Colonic mucosa (tissue), 4 donors: Measurements from ENCODE around the gene MLC1. TPM values are rescaled to one million over a fixed set of nuclear protein-coding genes. Genes with fewer than 3 reads are reported as not detected.

Experiments used
- DNase-seq: peaks from one replicate; pipeline ENCODE4 v3.0.0-alpha.2; 2020
- H3K27ac ChIP-seq: fragments of 200-600 bp; one replicate; pipeline ENCODE4 v1.8.0; 2021
- H3K27me3 ChIP-seq: fragments of 200-600 bp; one replicate; pipeline ENCODE4 v1.8.0; 2021
- H3K36me3 ChIP-seq: fragments of 200-600 bp; one replicate; pipeline ENCODE4 v1.8.0; 2021
- H3K4me1 ChIP-seq: fragments of 200-600 bp; one replicate; pipeline ENCODE4 v1.8.0; 2021; ENCODE audit warnings: mild to moderate bottlenecking
- H3K4me3 ChIP-seq: fragments of 200-600 bp; one replicate; pipeline ENCODE4 v1.8.0; 2021
- H3K9ac ChIP-seq, 2 donors: one replicate each; pipeline ENCODE4 v1.7.0; 2013; ENCODE audit warnings: control low read depth in 2 of 2, low read depth in 2 of 2, low read length in 2 of 2
- H3K9me3 ChIP-seq: fragments of 200-600 bp; one replicate; pipeline ENCODE4 v1.8.0; 2021
- CTCF ChIP-seq: fragments of 200-600 bp; IDR thresholded peaks from one replicate; pipeline ENCODE4 v1.8.0; 2022; ENCODE audit warnings: antibody characterized with exemption, mild to moderate bottlenecking
- intact Hi-C: fragments of 100-400 bp; cut with DNase I; formaldehyde crosslinking; loops from one replicate; pipeline ENCODE4 v1.14.1; 2022
- total RNA-seq, 2 donors: library from RNA; stranded (reverse); fragmentation: NEBNext Ultra II Directional in 1 of 2; extraction: Animal tissue kit (Norgen Biotek cat#: 25700) in 1 of 2; gene quantifications; one replicate each; pipeline ENCODE4 v1.2.1, GENCODE V29; 2021
- donor health status: healthy.
- donor health status: DM: no; HTN: no; CAD: no.
- donor health status: DM: no; HTN: no; CAD: no.

MLC1 gene
- total RNA-seq, 2 donors from 2014 or later: not detected

GRCh38 chr22:50074551-50075530, 10.4 kb downstream of the MLC1 start:
- Histone ChIP-seq H3K36me3 (no peaks in the 10 kb centered on the region), H3K9me3 (no peaks in the 10 kb centered on the region), H3K4me1 (no peaks in the 10 kb centered on the region), H3K4me3 (no peak overlapping the region), H3K9ac (no peak overlapping the region), H3K27me3 (no peaks in the 10 kb centered on the region), H3K27ac (no peak overlapping the region)
- no peak for TF ChIP-seq CTCF
- intact Hi-C loops: no loop called here
- DNase-seq: peak; percentile 36

DNA sequence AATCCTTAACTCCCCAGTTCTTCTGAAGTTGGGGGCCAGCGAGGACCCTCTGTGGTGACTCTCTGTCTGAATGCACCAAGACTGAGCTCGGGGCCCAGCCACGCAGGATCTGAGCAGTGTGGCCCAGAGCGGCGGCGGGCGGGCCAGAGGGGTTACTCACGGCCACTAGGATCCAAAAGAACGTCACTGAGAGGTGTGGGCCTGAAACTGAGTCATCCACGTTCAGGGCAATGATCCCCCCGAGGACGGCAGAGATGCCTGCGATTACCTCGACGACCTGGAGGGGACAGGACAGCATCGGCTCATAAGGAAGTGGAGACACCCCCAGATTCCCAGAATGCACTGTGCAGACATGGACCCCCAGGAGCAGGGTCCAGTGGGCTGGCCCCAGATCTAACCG, 11.2 kb downstream of the MLC1 start:
- no peak for DNase-seq
- intact Hi-C loops: no loop called here

DNA sequence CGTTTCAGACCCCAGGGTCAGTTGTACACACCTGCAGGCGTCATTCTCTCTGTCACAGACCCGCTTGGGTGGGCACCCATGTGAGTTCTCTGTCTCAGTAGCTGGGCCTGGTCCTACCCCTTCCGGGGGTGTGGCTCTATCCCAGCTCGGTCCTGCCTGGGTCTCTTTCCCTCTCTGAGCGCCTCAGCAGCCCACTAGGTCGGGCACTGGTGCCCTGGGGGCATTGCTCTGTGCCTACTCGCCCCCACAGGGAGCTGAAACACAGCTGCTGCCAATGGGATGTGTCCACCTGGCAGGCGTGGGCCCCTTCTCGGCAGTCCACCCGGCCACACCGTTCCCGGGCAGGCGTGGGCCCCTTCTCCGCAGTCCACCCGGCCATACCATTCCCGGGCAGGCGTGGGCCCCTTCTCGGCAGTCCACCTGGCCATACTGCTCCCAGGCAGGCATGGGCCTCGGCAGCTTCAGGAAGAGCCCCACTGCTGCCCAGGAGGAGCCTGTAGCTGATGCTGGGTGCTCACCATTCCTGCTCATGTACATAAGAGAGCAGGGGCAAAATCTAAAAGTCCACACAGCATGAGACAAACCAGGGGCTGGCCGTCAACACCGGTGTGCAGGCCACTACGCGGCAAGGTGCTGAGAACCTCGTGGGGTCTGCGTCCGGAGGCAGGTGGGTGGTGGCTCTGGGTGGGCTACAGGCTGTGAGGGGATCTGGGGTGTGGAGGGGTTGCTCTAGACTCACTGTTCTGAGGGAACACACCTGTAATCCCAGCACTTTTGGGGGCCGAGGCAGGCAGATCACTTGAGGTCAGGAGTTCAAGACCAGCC, 12.3 kb downstream of the MLC1 start:
- TF ChIP-seq CTCF: no peak
- intact Hi-C loops: no loop called here

More for the DNA sequence above, 11.2 kb downstream of the MLC1 start:
- Histone ChIP-seq H3K36me3 (no peaks in the 10 kb centered on the region), H3K27ac (no peak overlapping the region), H3K9ac (no peak overlapping the region), H3K27me3 (no peaks in the 10 kb centered on the region), H3K4me3 (no peak overlapping the region), H3K9me3 (no peaks in the 10 kb centered on the region), H3K4me1 (no peaks in the 10 kb centered on the region)
- no peak for TF ChIP-seq CTCF

DNA sequence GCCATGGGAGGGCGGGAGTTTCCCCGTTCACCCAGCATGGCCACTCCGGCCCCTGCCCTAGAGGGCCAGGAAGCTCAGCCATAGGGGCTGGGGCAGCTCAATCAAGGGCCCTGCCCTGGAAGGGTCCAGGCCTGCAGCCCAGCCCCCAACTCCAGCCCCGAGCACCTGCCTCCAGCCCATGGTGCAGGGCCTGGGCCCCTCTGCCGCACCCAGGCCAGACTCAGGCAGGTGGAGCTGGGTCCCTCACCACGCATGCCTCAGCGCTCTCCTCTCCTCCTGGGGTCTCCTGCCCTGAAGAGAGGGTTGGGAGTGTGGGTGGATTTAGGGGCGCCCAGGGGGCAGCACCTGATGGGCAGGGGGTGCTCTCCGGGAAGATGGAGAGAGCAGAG, 13.1 kb downstream of the MLC1 start:
- Histone ChIP-seq H3K27ac (no peak overlapping the region), H3K9ac (no peak overlapping the region), H3K9me3 (no peaks in the 10 kb centered on the region), H3K4me3 (no peak overlapping the region), H3K36me3 (no peaks in the 10 kb centered on the region), H3K4me1 (no peaks in the 10 kb centered on the region), H3K27me3 (no peaks in the 10 kb centered on the region)
- TF ChIP-seq CTCF: no peak
- DNase-seq: no peak
- intact Hi-C loops: no loop called here

More for the DNA sequence above, 12.3 kb downstream of the MLC1 start:
- H3K27me3 ChIP-seq: no peaks in the 10 kb centered on the region
- no peaks in the 10 kb centered on the region for H3K9me3 ChIP-seq
- no peak overlapping the region for H3K4me3 ChIP-seq
- DNase-seq: no peak
- no peak overlapping the region for H3K27ac ChIP-seq
- H3K9ac ChIP-seq: no peak overlapping the region
- H3K4me1 ChIP-seq: no peaks in the 10 kb centered on the region
- H3K36me3 ChIP-seq: no peaks in the 10 kb centered on the region

DNA sequence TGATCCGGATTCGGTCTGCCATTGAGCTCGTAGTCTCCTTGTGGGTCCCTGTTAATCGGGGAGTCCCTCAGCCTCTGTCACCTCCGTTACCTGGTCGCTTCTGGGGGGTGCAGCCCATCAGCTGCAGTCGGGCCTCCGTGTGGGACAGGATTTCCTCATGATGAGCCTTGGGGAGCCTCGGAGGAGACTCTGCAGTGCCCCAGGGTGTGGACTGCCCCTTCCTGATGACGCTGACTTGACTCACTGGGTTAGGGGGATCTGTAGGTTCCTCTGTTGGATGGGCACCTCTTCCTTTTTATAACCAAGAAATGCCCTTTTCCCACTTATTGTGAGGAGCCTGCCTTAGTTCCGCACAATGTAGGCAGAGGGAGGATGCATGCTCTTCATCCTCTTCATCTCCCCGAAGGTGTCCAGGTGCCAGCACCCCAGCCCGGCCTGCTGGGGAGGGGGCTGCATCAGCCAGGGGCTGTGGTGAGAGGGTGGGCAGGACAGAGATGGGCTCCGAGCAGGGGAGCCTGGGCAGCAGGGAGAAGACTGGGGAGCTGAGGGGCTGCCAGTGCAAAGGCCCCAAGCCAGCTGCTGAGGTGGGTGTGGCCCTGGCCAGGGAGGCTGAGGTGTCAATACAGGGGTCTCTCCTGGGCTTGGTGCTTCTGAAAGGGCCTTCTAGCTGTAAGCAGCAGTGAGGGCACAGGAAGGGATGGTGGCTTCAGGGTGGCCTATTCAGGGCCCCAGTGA, 13.6 kb downstream of the MLC1 start:
- Histone ChIP-seq H3K27me3 (no peaks in the 10 kb centered on the region), H3K27ac (no peak overlapping the region), H3K36me3 (no peaks in the 10 kb centered on the region), H3K9me3 (no peaks in the 10 kb centered on the region), H3K4me3 (no peak overlapping the region), H3K9ac (no peak overlapping the region), H3K4me1 (no peaks in the 10 kb centered on the region)
- DNase-seq: no peak
- TF ChIP-seq CTCF: no peak
- intact Hi-C loops: no loop called here
